K562 (cell line): Measurements from ENCODE around the gene CCR7. TPM values are rescaled to one million over a fixed set of nuclear protein-coding genes. Genes with fewer than 3 reads are reported as not detected.
A peak's percentile ranks its signal among the peaks of the same experiment; 100 is the strongest.

Experiments used
- ATAC-seq: fragments of 200-7000 bp; cut with Tn5 transposase; 3 replicates; pipeline ENCODE4 v1.9.1; 2020; ENCODE audit warnings: moderate library complexity
- BruUV-seq: library from RNA; stranded (reverse); fragments of 400-500 nt; replicated peaks from 2 replicates; lab custom pipeline; 2021; lab: Mats Ljungman, UMichigan
- CTCF ChIA-PET: fragments of 300-600 bp; formaldehyde crosslinking; extraction: SDS; loops from one replicate; lab custom pipeline; 2021; ENCODE audit warnings: low intra/inter-chr PET ratio; lab: Yijun Ruan, JAX
- POLR2A ChIA-PET: fragments of 300-600, 350-650 bp; sonication (Branson Sonifier 250); formaldehyde crosslinking; extraction: SDS; loops from one replicate; lab custom pipeline; 2021; ENCODE audit warnings: antibody characterized with exemption, inconsistent platforms; lab: Yijun Ruan, JAX
- DNase-seq, 4 experiments: peaks; one replicate each; pipeline versions ENCODE4 v3.0.0 to v3.0.0-alpha.2; 2011 to 2018; ENCODE audit warnings: low spot score in 3 of 4, mixed read lengths in 3 of 4; ENCODE audit errors: extremely low read depth in 1 of 4
- FAIRE-seq: peaks from 2 replicates; lab custom pipeline; 2011; peaks lifted over from hg19 to GRCh38; lab: Jason Lieb, UNC
- H2AFZ ChIP-seq: 2 replicates; pipeline ENCODE4 v1.6.0; 2011; ENCODE audit warnings: low read depth, low read length, control low read depth, inconsistent platforms
- H3K27ac ChIP-seq: fragments of 200-600 bp; 3 replicates; pipeline ENCODE4 v1.8.0; 2011; ENCODE audit warnings: low read depth, mild to moderate bottlenecking, control low read depth, inconsistent platforms, low read length, moderate library complexity, mixed read lengths; ENCODE audit errors: extremely low read depth
- H3K27me3 ChIP-seq, 2 experiments: fragments of 300-600 bp in 1 of 2; 2 replicates in 1 of 2; 3 replicates in 1 of 2; pipeline versions ENCODE4 v1.6.0 to v1.8.0; 2011; ENCODE audit warnings: inconsistent platforms in 2 of 2, low read length in 2 of 2, mild to moderate bottlenecking in 1 of 2, mixed read lengths in 1 of 2, moderate library complexity in 1 of 2; ENCODE audit not compliant: control insufficient read depth in 2 of 2, insufficient read depth in 2 of 2
- H3K36me3 ChIP-seq: fragments of 300-600 bp; 3 replicates; pipeline ENCODE4 v1.8.0; 2011; ENCODE audit warnings: mild to moderate bottlenecking, low read length, inconsistent platforms; ENCODE audit not compliant: control insufficient read depth, insufficient read depth
- H3K4me1 ChIP-seq, 2 experiments: fragments of 200-600 bp in 1 of 2; replicated peaks in 1 of 2; 2 replicates in 1 of 2; 3 replicates in 1 of 2; pipeline versions ENCODE4 v1.5.1 to v1.8.0; 2011; ENCODE audit warnings: inconsistent platforms in 2 of 2, low read length in 2 of 2, mild to moderate bottlenecking in 1 of 2, mixed read lengths in 1 of 2, moderate library complexity in 1 of 2; ENCODE audit not compliant: control insufficient read depth in 2 of 2, insufficient read depth in 2 of 2
- H3K4me2 ChIP-seq: 2 replicates; pipeline ENCODE4 v1.6.1; 2011; ENCODE audit warnings: low read length, control low read depth, inconsistent platforms, mixed read lengths; ENCODE audit not compliant: insufficient read depth
- H3K4me3 ChIP-seq: fragments of 200-600 bp; sonication (generic), shearing (Covaris generic); 2 replicates; pipeline ENCODE4 v1.5.1; 2016; ENCODE audit warnings: control low read depth, inconsistent platforms
- H3K79me2 ChIP-seq: fragments of 200-600 bp; 3 replicates; pipeline ENCODE4 v1.8.0; 2011; ENCODE audit warnings: low read length, inconsistent platforms; ENCODE audit not compliant: control insufficient read depth, insufficient read depth
- H3K9ac ChIP-seq, 2 experiments: 2 replicates each; pipeline versions ENCODE4 v1.6.0 to v1.6.1; 2011; ENCODE audit warnings: low read depth in 2 of 2, low read length in 2 of 2, control low read depth in 1 of 2, inconsistent platforms in 1 of 2, mild to moderate bottlenecking in 1 of 2, mixed read lengths in 1 of 2; ENCODE audit not compliant: insufficient read depth in 1 of 2
- H3K9me1 ChIP-seq: one replicate; pipeline ENCODE4 v1.6.0; 2011; ENCODE audit warnings: inconsistent platforms, mild to moderate bottlenecking, low read length, moderate library complexity; ENCODE audit not compliant: control insufficient read depth, insufficient read depth
- H3K9me3 ChIP-seq: replicated peaks from 2 replicates; pipeline ENCODE4 v1.5.1; 2011; ENCODE audit warnings: low read depth, low read length, inconsistent platforms; ENCODE audit not compliant: control insufficient read depth, insufficient read depth
- H4K20me1 ChIP-seq: replicated peaks from 2 replicates; pipeline ENCODE4 v1.6.1; 2011; ENCODE audit warnings: low read length, inconsistent platforms, mixed read lengths; ENCODE audit not compliant: control insufficient read depth, insufficient read depth
- CC2D1A ChIP-seq: fragments of 450-650 bp; IDR thresholded peaks from 2 replicates; pipeline ENCODE4 v1.6.1; 2017; ENCODE audit warnings: mild to moderate bottlenecking
- CCAR2 ChIP-seq: fragments of 200-400 bp; formaldehyde crosslinking; IDR thresholded peaks from 2 replicates; pipeline ENCODE4 v1.6.1; 2017; ENCODE audit warnings: mild to moderate bottlenecking, low read depth, low read length
- CEBPG ChIP-seq, 3 experiments: fragments of 200-800 bp in 1 of 3; sonication (Bioruptor generic) in 1 of 3; sonication (generic) in 1 of 3; formaldehyde crosslinking in 1 of 3; IDR thresholded peaks in 2 of 3; conservative IDR thresholded peaks in 1 of 3; 2 replicates each; pipeline versions ENCODE4 v1.6.1 to v1.8.0; 2016 to 2022; ENCODE audit warnings: missing compliant biosample characterization in 2 of 3, missing genetic modification characterization in 2 of 3, mild to moderate bottlenecking in 1 of 3, missing genetic modification reagents in 1 of 3
- CTBP1 ChIP-seq: fragments of 450-650 bp; IDR thresholded peaks from 2 replicates; pipeline ENCODE4 v1.6.1; 2016; ENCODE audit warnings: borderline replicate concordance
- EHMT2 ChIP-seq: fragments of 450-650 bp; IDR thresholded peaks from 2 replicates; pipeline ENCODE4 v1.6.1; 2018; ENCODE audit warnings: antibody characterized with exemption
- JUND ChIP-seq, 2 experiments: IDR thresholded peaks; 2 replicates in 1 of 2; 3 replicates in 1 of 2; pipeline ENCODE4 v1.6.1; 2011; ENCODE audit warnings: borderline replicate concordance in 2 of 2, low read depth in 2 of 2, low read length in 2 of 2, improper control_type of control experiment in 1 of 2, missing biosample characterization in 1 of 2, missing genetic modification characterization in 1 of 2, missing genetic modification reagents in 1 of 2
- NFE2 ChIP-seq: IDR thresholded peaks from 2 replicates; pipeline ENCODE4 v1.6.1; 2014; ENCODE audit warnings: antibody characterized with exemption, low read depth
- RHOXF2B ChIP-seq: fragments of 250-450 bp; sonication (Bioruptor Pico); conservative IDR thresholded peaks from 2 replicates; pipeline ENCODE4 v1.5.1; 2021
- SIRT6 ChIP-seq: IDR thresholded peaks from one replicate; pipeline ENCODE4 v1.6.1; 2012; ENCODE audit warnings: low read depth, mild to moderate bottlenecking, control low read depth, inconsistent platforms, low read length, moderate library complexity
- SMARCC2 ChIP-seq: fragments of 450-650 bp; IDR thresholded peaks from 2 replicates; pipeline ENCODE4 v1.6.1; 2017; ENCODE audit warnings: antibody characterized with exemption, moderate library complexity, mild to moderate bottlenecking, low read depth
- TAF7 ChIP-seq: fragments of 450-650 bp; IDR thresholded peaks from 2 replicates; pipeline ENCODE4 v1.6.1; 2016; ENCODE audit warnings: missing genetic modification characterization, missing compliant biosample characterization
- TCF7L2 ChIP-seq: fragments of 150-350 bp; IDR thresholded peaks from 2 replicates; pipeline ENCODE4 v1.6.1; 2016; ENCODE audit warnings: low read depth, mild to moderate bottlenecking, low read length, moderate library complexity
- ZBTB17 ChIP-seq: fragments of 450-650 bp; formaldehyde crosslinking; IDR thresholded peaks from 2 replicates; pipeline ENCODE4 v1.4.0; 2020; ENCODE audit warnings: mild to moderate bottlenecking
- ZC3H4 ChIP-seq: sonication (generic); formaldehyde crosslinking; IDR thresholded peaks from 2 replicates; pipeline ENCODE4 v1.9.0; 2021; ENCODE audit warnings: missing genetic modification reagents, borderline replicate concordance
- ZNF217 ChIP-seq: sonication (generic); formaldehyde crosslinking; IDR thresholded peaks from 2 replicates; pipeline ENCODE4 v1.8.0; 2022; ENCODE audit warnings: mild to moderate bottlenecking, missing genetic modification reagents
- WGBS: fragments of 100-300 bp; shearing (Covaris generic); methylation state at CpG from one replicate; pipeline ENCODE4 v1.1.6; 2016; ENCODE audit warnings: low coverage, mixed read lengths; ENCODE audit not compliant: insufficient coverage; ENCODE audit errors: missing lambda C conversion rate; 5-methylcytosine and 5-hydroxymethylcytosine counted together
- in situ Hi-C: fragments of 300-500 bp; cut with MboI; formaldehyde crosslinking; loops from 4 replicates; pipeline ENCODE4 v1.15.0; 2018; ENCODE audit warnings: inconsistent platforms, mixed read lengths
- intact Hi-C: fragments of 100-400 bp; cut with micrococcal nuclease; formaldehyde crosslinking; loops from 2 replicates; pipeline ENCODE4 v1.14.2; 2022
- polyA plus RNA-seq, 8 experiments: library from polyadenylated mRNA; depleted of rRNA in 4 of 8; stranded (reverse) in 5 of 8; unstranded in 3 of 8; fragments of >200 nt; fragmentation: Nextera tagmentation in 2 of 8; fragmentation: Illumina TruSeq in 1 of 8; extraction: Ambion mirVana in 2 of 8; extraction: Trizol in 1 of 8; gene quantifications; 2 replicates each; pipeline versions ENCODE4 v1.2.1 to v1.2.3, GENCODE V29; 2011 to 2014; ENCODE audit warnings: inconsistent platforms in 1 of 8, missing spikeins in 1 of 8
- total RNA-seq, 7 experiments: library from RNA; depleted of rRNA in 6 of 7; stranded (reverse); fragments of >200 nt in 6 of 7; fragmentation: Illumina TruSeq in 2 of 7; extraction: Trizol in 2 of 7; gene quantifications; 2 replicates each; pipeline versions ENCODE4 v1.2.1 to v1.2.3, GENCODE V29; 2011 to 2021; ENCODE audit warnings: low replicate concordance in 1 of 7
- TF ChIP-seq, protein P1 (sequence below): fragments of 250-450 bp; sonication (Bioruptor Pico); IDR thresholded peaks from 2 replicates; pipeline ENCODE4 v1.9.0; 2021; ENCODE audit warnings: mild to moderate bottlenecking, inconsistent platforms
- TF ChIP-seq, protein P2 (sequence below): fragments of 250-450 bp; sonication (Bioruptor Pico); IDR thresholded peaks from 2 replicates; pipeline ENCODE4 v1.8.0; 2022; ENCODE audit warnings: inconsistent platforms, mild to moderate bottlenecking, moderate library complexity, borderline replicate concordance
- TF ChIP-seq, protein P3 (sequence below): fragments of 200-800 bp; sonication (Bioruptor generic); IDR thresholded peaks from 2 replicates; pipeline ENCODE4 v1.6.1; 2017; ENCODE audit warnings: missing genetic modification characterization, missing compliant biosample characterization

The CCR7 gene
- total and polyA plus RNA-seq, 9 of the 15 experiments (the other 6 are each of a cell fraction or from before 2014, with no cell fraction given): 0.14 to 1.4 (median 0.56) TPM

DNA sequence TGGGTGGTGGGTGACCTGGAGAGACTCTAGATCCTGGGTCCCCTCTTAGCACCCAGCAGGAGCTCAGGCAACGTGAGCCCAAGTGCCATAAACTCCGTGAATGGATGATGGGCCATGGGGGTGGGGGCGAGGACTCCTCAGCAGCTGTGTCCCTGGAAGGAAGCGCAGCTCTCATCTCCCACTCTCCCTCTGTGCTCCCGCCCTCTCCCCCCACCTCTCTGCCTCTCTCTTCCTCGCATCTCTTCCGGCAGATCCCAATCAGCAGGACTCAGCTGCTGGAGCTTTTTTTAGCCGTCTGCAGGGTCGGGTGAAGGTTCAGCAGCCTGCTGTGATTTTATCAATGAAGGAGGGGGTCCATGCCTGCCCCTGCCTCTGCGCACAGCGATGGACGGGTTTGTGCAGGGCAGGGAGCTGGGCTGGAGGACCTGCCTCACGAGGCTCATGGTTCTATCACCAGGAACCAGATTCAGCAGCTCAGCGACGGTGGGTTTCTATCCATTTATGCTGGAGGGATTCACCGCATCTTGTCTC, 8.3 kb downstream of the CCR7 start:
- 3% methylated on average over 15 of the region's 16 CpGs for WGBS
- no peaks in the 10 kb centered on the region for H3K9me3 ChIP-seq
- peak overlapping the region; percentile 50 for H3K4me2 ChIP-seq
- POLR2A ChIA-PET: interaction anchor here (0.7 to 1.1 kb wide), 7 partner anchors 19 to 271 kb away, joined by 3 to 4 read pairs (median 3); partner anchors contain the start of gene TOP2A
- H2AFZ ChIP-seq: no peak overlapping the region
- peaks cover 0 to 3% of the 10 kb centered on the region in 2 experiments; a peak in 1 of 5 replicates for H3K27me3 ChIP-seq
- in situ Hi-C loops (no loop called here), intact Hi-C loops (no loop called here)
- no TSS peak for BruUV-seq
- H3K79me2 ChIP-seq: no peaks in the 10 kb centered on the region
- H3K27ac ChIP-seq: no peak overlapping the region
- no peaks in the 10 kb centered on the region for H4K20me1 ChIP-seq
- FAIRE-seq (peak; percentile 54), DNase-seq (peak; percentile 59 to 80 (median 64)), ATAC-seq (peak; percentile 26)
- H3K36me3 ChIP-seq: no peaks in the 10 kb centered on the region
- H3K4me1 ChIP-seq: peaks cover 51 to 58% of the 10 kb centered on the region in 2 experiments
- H3K9me1 ChIP-seq: no peaks in the 10 kb centered on the region
- peak overlapping the region in 1 of 2 experiments; percentile 57; a peak in 2 of 4 replicates for H3K9ac ChIP-seq
- CTCF ChIA-PET: no interaction called here
- no peak overlapping the region for H3K4me3 ChIP-seq
- TF ChIP-seq TCF7L2: no peak
- TF ChIP-seq CEBPG (CRISPR knock-in tag; IDR thresholded peaks at IDR 0.05): no peak
- no peak for TF ChIP-seq CEBPG (tag; conservative IDR thresholded peaks at IDR 0.05 in 1 of 2, IDR thresholded peaks at IDR 0.05 in 1 of 2)
- no peak for TF ChIP-seq TAF7
- TF ChIP-seq EHMT2: no peak
- peak; percentile 86 for TF ChIP-seq CTBP1
- TF ChIP-seq SIRT6: no peak
- 0 out of 2 replicates have a peak, but pooled peaks have one; percentile 22 for TF ChIP-seq JUND (IDR thresholded peaks at IDR 0.05; ENCODE audit: borderline replicate concordance, low read depth, low read length)
- no peak; the same call in 2 of the 3 replicates for TF ChIP-seq JUND (tag; IDR thresholded peaks at IDR 0.05; ENCODE audit: borderline replicate concordance, low read depth, low read length)
- TF ChIP-seq, protein P1, sequence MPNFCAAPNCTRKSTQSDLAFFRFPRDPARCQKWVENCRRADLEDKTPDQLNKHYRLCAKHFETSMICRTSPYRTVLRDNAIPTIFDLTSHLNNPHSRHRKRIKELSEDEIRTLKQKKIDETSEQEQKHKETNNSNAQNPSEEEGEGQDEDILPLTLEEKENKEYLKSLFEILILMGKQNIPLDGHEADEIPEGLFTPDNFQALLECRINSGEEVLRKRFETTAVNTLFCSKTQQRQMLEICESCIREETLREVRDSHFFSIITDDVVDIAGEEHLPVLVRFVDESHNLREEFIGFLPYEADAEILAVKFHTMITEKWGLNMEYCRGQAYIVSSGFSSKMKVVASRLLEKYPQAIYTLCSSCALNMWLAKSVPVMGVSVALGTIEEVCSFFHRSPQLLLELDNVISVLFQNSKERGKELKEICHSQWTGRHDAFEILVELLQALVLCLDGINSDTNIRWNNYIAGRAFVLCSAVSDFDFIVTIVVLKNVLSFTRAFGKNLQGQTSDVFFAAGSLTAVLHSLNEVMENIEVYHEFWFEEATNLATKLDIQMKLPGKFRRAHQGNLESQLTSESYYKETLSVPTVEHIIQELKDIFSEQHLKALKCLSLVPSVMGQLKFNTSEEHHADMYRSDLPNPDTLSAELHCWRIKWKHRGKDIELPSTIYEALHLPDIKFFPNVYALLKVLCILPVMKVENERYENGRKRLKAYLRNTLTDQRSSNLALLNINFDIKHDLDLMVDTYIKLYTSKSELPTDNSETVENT (CRISPR knock-in tag): no peak
- TF ChIP-seq, protein P2, sequence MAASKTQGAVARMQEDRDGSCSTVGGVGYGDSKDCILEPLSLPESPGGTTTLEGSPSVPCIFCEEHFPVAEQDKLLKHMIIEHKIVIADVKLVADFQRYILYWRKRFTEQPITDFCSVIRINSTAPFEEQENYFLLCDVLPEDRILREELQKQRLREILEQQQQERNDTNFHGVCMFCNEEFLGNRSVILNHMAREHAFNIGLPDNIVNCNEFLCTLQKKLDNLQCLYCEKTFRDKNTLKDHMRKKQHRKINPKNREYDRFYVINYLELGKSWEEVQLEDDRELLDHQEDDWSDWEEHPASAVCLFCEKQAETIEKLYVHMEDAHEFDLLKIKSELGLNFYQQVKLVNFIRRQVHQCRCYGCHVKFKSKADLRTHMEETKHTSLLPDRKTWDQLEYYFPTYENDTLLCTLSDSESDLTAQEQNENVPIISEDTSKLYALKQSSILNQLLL (CRISPR knock-in tag): no peak
- no peak for TF ChIP-seq ZNF217 (CRISPR knock-in tag)
- TF ChIP-seq, protein P3, sequence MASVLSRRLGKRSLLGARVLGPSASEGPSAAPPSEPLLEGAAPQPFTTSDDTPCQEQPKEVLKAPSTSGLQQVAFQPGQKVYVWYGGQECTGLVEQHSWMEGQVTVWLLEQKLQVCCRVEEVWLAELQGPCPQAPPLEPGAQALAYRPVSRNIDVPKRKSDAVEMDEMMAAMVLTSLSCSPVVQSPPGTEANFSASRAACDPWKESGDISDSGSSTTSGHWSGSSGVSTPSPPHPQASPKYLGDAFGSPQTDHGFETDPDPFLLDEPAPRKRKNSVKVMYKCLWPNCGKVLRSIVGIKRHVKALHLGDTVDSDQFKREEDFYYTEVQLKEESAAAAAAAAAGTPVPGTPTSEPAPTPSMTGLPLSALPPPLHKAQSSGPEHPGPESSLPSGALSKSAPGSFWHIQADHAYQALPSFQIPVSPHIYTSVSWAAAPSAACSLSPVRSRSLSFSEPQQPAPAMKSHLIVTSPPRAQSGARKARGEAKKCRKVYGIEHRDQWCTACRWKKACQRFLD (CRISPR knock-in tag): no peak
- no peak for TF ChIP-seq CCAR2
- no peak for TF ChIP-seq NFE2
- TF ChIP-seq RHOXF2B (CRISPR knock-in tag): no peak
- no peak for TF ChIP-seq ZBTB17 (CRISPR knock-in tag)
- no peak for TF ChIP-seq SMARCC2
- peak; percentile 53; the same call in 1 of the 2 replicates for TF ChIP-seq CC2D1A
- TF ChIP-seq ZC3H4 (CRISPR knock-in tag): no peak
